Left cardiac atrium (tissue), 4 donors: Measurements from ENCODE around the gene SLC25A19. TPM values are rescaled to one million over a fixed set of nuclear protein-coding genes. Genes with fewer than 3 reads are reported as not detected.
"Not testable (repeated sequence)": the region's sequence is repeated elsewhere in the genome, so short reads cannot be mapped to it uniquely, and the experiment has no call there.

Experiments
- ATAC-seq, 2 donors: fragments of 200-7000 bp; cut with Tn5 transposase; one replicate each; pipeline ENCODE4 v1.9.1; 2020; ENCODE audit warnings: mild to moderate bottlenecking in 2 of 2, moderate library complexity in 2 of 2
- DNase-seq: peaks from one replicate; pipeline ENCODE4 v3.0.0-alpha.2; 2020
- intact Hi-C, 2 donors: fragments of 100-400 bp; cut with DNase I; formaldehyde crosslinking; loops; one replicate each; pipeline versions ENCODE4 v1.14.1 to v1.15.1; 2022 to 2023
- total RNA-seq, 2 donors: library from RNA; stranded (reverse); fragmentation: NEBNext Ultra II Directional; extraction: Animal tissue kit (Norgen Biotek cat#: 25700); gene quantifications; one replicate each; pipeline ENCODE4 v1.2.1, GENCODE V29; 2021
- donor health status: DM: no; HTN: yes; CAD: no.
- donor health status: DM: no; HTN: yes; CAD: no; lungs with severe emphysema.
- donor health status: DM: yes; HTN: yes; CAD: no.
- donor health status: Dilated cardiomyopathy.

Gene SLC25A19
- total RNA-seq, 2 donors from 2014 or later, result 15.2 to 21.0 TPM

DNA sequence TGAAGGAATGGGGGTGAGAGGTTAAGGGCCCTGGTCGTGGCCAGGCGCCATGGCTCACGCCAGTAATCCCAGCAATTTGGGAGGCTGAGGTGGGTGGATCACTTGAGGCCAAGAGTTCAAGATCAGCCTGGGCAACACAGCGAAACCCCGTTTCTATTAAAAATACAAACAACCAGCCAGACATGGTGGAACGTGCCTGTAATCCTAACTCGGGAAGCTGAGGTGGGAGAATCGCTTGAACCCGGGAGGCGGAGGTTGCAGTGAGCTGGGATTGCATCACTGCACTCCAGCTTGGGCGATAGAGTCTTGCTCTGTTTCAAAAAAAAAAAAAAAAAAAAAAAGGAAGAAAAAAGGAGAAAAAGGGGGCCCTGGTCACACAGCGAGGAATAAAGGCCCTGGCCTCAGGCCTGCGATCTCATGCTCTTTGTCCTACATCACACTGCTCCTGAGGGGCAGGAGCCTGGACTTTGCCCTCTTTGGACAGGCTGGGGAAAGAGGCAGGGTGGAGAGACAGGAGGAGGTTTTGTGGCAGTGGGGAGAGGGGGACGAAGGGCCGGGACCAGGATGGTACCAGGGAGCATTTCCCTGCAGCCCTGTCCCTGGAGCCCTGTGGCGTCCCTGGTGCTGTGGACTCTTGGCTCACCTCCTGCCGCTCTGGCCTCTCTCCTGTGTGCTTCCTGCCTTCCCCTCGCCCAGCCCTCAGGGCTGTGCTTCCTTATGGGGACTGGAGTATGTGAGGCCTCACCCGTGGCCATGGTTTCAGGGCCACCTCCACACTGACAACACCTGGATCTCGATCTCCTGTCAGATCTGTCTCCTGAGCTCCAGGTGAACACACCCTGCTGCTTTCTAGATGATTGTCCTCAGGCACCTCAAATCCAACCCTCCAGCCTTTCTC is 19.7 kb upstream of the SLC25A19 start:
- intact Hi-C loops, result no loop called here
- DNase-seq, result no peak
- ATAC-seq, result peak; percentile 38 to 81

DNA sequence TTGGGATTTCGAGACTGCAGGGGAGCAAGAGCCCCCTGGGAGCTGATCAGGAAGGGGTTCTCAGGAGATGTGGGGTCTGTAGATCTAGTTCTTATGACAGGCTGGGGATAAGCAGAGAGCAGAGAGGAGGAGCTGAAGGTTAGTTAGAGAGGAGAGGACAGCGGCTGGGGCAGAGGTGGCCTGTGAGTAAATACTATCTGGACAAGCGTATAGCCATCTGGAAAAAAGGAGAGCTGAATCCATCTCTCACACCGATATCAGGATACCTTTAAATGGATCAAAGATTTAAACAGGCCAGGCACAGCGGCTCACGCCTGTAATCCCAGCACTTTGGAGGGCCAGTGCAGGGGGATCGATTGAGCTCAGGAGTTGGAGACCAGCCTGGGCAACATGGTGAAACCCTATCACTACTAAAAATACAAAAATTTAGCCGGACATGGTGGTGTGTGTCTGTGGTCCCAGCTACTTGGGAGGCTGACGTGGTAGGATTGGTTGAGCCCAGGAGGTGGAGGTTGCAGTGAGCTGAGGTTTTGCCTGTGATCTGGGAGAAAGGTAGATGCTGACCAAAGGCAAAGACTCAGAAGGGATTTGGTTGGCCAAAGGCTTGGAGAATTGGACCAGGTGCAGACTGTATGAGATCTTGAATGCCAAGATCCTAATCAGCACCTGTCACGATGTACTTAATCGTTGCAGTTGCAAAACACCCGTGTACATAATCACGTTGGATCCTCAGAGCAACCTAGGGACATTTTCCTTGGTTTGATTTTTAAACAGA is 18.9 kb upstream of the SLC25A19 start:
- DNase-seq (no peak), ATAC-seq (no peak)

DNA sequence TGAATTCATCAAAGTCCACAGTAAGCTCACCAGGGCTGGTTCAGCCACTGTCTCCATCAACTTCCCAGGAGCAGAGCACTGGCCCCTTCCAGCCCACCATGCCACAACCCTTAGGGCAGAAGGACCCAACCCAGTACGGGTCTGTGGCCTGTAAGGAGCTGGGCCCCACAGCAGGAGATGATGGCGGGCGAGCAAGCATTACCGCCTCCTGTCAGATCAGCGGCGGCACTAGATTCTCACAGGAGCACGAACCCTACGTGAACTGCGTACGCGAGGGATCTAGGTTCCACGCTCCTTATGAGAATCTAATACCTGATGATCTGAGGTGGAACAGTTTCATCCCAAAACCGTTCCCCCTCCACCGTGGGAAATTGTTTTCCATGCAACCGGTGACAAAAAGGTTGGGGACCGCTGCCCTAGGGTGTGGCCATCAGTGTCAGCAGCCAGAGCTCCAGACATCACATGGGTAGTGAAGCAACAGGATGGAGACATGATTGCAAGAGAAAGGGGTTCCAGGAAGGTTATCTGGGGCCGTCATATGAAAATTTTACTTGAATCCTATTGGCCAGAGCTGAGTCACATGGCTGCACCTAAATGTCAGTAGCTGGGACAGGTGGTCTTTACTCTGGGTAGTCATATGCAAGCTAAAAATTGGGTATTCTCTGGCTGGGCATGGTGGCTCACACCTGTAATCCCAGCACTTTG is 12.4 kb upstream of the SLC25A19 start:
- DNase-seq, result no peak
- intact Hi-C loops, result no loop called here
- ATAC-seq, result no peak

More for the DNA sequence above, 18.9 kb upstream of the SLC25A19 start:
- intact Hi-C loops, result no loop called here

DNA sequence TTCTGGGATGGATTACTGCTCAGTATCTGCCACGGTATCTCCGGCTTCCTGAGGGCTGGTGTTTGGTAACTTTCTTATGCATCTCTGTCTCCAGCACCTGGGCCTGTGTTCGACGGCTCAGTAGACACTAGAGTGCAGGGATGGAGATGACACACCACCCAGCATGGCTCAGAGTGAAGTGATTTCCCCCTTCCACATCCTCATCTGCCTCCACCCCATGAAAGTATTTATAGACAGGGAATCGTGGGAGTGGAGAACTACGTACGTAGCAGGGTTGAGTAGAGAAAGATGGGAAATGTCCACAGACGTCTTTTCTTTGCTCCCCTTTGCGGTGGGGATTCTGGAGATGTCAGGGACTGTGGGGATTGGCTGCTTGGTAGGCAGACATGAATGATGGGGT is 11.8 kb upstream of the SLC25A19 start:
- intact Hi-C loops, result no loop called here
- DNase-seq (no peak), ATAC-seq (peak in 1 of 2 donors; percentile 39)

DNA sequence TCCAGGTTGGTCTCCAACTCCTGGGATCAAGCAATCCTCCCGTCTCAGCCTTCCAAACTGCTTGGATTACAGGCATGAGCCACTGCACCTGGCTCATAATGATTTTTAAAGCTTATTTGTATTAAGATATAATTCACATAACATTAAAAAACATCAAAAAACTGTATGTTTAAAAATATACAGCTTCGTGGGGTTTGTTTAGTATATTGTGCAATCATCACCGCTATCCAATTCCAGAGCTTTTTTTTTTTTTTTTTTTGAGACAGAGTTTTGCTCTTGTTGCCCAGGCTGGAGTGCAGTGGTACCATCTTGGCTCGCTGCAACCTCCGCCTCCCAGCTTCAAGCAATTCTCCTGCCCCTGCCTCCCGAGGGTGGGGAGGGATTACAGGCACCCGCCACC is 11.0 kb upstream of the SLC25A19 start:
- intact Hi-C loops, result no loop called here
- ATAC-seq, result no peak
- DNase-seq, result no peak

DNA sequence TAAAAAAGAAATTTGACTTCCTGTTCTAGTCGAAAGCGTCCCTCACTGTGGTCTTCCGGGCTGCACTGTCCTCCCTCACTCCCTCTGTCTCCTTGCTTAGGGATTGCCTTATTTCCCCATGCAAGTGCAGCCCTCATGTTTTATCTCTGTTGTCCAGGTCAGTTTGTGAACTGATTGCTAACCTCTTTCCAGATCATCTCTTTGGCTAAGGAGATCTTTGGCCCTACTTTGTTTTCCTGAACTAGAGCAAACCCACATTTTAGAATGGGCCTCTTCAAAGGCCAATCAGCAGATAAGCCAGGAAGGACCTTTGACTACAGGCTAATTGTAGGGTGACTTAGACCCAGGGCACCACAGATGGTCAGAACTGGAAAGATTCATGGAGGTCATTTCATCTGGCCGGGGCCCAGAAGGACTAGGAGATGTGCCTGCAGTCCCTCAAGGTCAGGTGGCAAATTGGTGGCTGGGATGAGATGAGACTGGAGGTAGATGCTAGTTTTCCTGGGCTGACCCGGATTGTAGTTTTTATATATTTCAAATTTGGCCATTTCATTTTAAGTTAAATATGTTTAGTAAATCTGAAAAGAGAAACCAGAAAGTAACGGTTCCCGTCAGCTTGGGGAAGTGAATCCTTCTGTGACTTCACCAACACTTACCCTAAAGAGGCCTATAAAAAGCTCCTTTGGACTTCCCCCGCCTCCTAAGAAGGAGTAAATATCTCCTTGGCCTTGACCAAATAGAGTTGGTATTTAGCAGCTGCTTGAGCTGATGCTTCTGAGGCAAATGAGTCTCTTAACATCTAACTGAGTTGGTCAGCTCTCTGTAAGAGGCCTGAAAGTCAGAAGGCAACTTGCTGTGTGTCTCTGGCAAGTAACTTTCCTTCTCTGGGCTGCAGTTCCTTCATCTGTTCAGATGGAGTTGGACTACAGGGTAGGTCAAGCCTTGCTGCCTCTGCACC is 6.2 kb upstream of the SLC25A19 start:
- intact Hi-C loops, result no loop called here
- peak; percentile 56 to 62 for ATAC-seq

DNA sequence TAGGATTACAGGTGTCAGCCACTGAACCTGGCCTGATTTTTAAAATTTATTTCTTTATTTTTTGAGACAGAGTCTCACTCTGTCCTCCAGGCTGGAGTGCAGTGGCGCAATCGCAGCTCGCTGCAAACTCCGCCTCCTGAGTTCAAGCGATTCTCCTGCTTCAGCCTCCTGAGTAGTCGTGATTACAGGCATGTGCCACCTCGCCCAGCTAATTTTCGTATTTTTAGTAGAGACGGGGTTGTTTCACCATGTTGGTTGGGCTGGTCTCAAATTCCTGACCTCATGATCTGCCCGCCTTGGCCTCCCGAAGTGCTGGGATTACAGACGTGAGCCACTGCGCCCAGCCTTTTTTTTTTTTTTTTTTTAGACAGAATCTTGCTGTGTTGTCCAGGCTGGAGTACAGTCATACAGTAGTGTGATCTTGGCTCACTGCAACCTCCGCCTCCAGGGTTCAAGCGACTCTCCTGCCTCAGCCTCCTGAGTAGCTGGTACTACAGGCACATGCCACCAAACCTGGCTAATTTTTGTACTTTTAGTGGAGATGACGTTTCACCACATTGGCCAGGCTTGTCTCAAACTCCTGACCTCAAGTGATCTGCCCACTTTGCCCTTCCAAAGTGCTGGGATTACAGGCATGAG is 3.7 kb upstream of the SLC25A19 start:
- peak; percentile 32 for DNase-seq
- ATAC-seq, intact Hi-C loops: not testable (repeated sequence)

More for the DNA sequence above, 6.2 kb upstream of the SLC25A19 start:
- no peak for DNase-seq

DNA sequence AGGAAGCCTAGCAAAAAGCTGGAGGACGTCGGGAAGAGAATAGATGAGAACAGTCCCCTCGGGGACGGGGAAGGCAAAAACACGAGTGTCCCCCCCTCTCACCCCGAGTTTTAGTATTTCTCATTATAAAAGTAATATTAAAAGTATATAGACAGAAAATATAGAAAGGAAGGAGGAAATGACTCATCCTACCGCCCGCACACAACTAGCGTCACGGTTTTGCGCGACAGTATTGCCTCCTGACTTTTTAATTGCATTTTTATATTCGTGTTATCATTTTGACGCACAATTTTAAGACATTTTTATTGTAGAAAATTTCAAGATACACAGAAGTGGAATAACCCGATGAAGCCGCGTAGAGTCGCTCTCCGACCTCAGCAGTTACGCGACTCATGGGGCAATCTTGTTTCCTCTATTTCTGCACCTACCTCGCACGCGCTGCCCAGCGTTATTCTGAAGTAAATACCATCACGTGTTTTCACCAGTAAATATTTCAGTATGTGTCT is 652 bp upstream of the SLC25A19 start:
- ATAC-seq, result peak; percentile 42
- intact Hi-C loops, result no loop called here
- DNase-seq, result peak; percentile 57

DNA sequence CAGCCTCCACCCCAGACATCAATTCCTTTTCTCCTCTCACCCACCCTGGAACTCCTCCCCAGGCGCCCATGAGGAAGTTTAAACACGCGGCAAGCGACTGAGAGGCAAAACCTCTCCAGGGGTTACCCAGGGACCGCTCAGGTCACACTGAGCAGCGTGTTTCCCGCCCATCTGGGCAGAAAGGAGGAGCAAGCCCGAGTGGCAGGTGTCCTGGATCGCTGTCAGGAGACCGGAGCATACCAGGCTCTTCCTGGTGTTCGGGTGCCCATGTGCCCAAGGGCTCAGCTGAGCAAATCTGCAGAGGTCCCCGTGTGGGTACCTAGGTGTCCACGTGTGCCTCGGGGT is 491 bp downstream of the SLC25A19 start:
- ATAC-seq, result peak; percentile 31 to 41
- intact Hi-C loops, result no loop called here

DNA sequence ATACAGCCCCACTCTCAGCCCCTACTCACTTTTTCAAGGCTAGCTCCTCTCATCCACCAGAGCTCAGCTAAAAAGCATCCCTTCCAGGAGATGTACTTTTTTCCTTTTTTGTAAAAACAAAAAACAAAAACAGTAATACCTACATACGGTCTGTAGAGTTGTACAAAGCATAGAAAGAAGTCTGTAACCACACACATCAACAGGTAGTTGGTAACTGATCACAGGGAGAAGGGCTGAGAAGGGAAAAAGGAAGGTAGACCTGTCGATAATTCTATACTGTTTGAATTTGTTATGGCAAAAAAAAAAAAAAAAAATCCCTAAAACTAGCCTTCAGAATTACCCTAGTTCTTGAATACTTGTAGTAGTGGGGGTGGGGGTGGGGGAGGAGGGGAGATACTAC is 874 bp downstream of the SLC25A19 start:
- ATAC-seq (no peak), DNase-seq (no peak)
- intact Hi-C loops, result no loop called here

More for the DNA sequence above, 491 bp downstream of the SLC25A19 start:
- peak; percentile 52 for DNase-seq

DNA sequence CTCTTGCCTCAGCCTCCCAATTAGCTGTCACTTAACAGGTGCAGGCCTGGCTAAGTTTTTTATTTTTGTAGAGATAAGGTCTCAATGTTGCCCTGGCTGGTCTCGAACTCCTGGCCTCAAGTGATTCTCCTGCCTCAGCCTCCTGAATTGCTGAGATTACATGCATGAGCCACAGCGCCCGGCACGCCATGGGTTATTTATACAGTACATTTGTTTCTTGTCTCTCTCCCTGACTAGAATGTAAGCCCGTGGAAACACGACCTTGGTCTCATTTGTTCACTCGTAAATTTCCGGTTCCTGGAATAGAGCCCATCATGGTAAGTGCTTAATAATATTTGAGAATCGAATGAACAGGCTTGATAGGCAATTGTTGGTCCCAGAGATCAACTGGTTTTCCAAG is 2.0 kb downstream of the SLC25A19 start:
- ATAC-seq, result no peak
- intact Hi-C loops, result no loop called here
- DNase-seq, result no peak

DNA sequence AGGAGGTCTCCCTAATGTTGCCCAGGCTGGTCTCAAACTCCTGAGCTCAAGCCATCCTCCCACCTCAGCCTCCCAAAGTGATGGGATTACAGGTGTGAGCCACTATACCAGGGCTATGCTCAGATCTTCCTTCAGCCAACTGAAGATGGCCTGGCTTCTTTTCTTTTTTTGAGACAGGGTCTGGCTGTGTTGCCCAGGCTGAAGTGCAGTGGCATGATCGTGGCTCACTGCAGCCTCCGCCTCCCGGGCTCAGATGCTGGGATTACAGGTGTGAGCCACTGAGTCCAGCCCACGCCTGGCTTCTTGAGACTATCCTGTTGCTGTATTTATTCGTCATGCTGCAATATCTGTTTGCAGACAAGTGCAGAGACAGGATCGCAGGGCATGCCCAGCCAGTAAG is 4.1 kb downstream of the SLC25A19 start:
- intact Hi-C loops, result no loop called here
- no peak for ATAC-seq
- DNase-seq, result no peak

DNA sequence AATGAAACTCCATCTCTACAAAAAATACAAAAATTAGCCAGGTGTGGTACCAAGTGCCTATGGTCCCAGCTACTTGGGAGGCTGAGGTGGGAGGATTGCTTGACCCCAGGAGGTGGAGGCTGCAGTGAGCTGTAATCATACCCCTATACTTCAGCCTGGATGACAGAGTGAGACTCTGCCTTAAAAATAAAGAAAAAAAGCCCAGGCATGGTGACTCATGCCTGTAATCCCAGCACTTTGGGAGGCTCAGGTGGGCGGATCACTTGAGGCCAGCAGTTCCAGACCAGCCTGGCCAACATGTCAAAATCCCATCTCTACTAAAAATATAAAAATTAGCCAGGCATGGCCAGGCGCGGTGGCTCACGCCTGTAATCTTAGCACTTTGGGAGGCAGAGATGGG is 9.0 kb downstream of the SLC25A19 start:
- intact Hi-C loops, ATAC-seq, DNase-seq: not testable (repeated sequence)

DNA sequence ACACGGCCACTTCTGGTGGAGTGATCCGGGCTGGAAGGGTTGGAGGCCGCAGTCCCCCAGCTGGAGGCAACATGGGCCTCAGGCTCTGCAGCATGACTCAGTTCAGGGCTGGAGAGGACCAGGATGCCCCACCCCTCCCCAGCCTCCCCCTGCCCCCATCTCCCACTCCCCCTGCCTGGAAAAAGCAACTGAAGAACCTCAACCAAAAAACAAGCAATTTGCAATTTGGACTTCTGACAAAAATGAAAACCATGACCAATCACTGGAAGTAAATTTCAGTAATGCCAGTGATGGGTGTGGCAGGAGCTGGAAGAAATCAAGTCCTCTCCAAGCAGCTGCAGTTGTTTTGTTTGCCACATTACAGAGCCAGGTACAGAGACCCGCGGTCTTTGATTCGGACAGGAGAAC is 11.6 kb downstream of the SLC25A19 start:
- intact Hi-C loops, result no loop called here
- DNase-seq (no peak), ATAC-seq (no peak)

DNA sequence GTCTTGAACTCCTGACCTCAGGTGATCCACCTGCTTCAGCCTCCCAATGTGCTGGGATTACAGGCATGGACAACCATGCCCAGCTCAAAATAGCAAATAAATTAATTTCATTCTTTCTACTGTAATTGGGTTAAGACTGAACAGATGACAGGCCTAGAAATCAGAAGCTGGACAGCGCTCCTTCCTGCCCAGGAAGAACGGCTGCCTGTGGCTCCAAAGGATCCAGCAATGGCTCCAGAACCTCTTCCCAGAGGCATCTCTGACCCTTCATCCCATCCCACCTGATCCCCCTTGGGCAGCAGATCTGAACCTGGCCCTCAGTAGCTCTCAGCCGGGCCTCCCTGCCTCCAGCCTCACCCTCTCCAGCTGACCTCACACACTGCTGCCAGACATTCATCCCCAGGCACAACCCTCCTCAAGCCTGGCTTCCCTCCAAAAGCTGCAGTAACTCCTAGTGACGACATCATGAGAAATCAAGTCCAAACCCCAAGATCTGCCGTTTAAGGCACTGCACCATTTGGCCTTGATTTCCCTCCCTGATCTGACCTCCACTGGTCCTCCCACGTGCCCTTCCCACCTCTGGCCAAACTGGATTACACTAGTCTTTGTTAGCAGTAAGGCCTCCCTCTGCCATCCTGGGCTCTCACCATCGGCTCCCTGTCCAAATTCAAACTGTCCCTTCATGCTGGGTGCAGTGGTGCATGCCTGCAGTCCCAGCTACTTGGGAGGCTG is 15.1 kb downstream of the SLC25A19 start:
- intact Hi-C loops, result no loop called here
- DNase-seq (no peak), ATAC-seq (no peak)

DNA sequence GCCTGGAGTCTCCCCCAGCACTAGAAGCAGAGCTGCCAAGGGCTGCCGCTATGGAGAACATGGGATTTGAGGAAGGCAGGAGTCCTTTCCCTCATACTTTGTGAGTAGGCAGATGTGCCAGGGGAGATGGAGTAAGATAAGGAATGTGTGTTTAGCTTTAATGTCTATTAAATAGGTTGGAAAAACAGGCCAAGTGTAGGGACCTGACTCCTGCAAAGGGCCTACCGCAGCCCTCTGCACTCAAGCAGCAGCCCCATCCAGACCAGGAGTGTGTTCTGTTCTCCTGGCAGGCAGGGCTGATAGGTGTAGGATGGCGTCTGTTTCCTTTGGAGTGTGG is 16.4 kb downstream of the SLC25A19 start:
- intact Hi-C loops, result no loop called here
- DNase-seq (no peak), ATAC-seq (no peak)
